ENCODE measurements around the gene NEURL1.

NEURL1 gene, protein sequence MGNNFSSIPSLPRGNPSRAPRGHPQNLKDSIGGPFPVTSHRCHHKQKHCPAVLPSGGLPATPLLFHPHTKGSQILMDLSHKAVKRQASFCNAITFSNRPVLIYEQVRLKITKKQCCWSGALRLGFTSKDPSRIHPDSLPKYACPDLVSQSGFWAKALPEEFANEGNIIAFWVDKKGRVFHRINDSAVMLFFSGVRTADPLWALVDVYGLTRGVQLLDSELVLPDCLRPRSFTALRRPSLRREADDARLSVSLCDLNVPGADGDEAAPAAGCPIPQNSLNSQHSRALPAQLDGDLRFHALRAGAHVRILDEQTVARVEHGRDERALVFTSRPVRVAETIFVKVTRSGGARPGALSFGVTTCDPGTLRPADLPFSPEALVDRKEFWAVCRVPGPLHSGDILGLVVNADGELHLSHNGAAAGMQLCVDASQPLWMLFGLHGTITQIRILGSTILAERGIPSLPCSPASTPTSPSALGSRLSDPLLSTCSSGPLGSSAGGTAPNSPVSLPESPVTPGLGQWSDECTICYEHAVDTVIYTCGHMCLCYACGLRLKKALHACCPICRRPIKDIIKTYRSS
- long read RNA-seq, donor 1: 0 reads
- long read RNA-seq, donor 2: 0 reads
- long read RNA-seq, donor 3: 0 reads
- long read RNA-seq, donor 4, partial matches to known transcripts: 0 of 6 reads
- long read RNA-seq, donor 4, other reads (novel, unspliced or antisense): 6 of 6 reads
- long read RNA-seq, donor 5, full-length matches to known transcripts: 1 of 1 reads
- long read RNA-seq, donor 5, partial matches to known transcripts: 0 of 1 reads
- long read RNA-seq, donor 5, other reads (novel, unspliced or antisense): 0 of 1 reads
- long read RNA-seq, donor 6: 0 reads
- long read RNA-seq, donor 7: 0 reads
- long read RNA-seq, donor 8: 0 reads

DNA sequence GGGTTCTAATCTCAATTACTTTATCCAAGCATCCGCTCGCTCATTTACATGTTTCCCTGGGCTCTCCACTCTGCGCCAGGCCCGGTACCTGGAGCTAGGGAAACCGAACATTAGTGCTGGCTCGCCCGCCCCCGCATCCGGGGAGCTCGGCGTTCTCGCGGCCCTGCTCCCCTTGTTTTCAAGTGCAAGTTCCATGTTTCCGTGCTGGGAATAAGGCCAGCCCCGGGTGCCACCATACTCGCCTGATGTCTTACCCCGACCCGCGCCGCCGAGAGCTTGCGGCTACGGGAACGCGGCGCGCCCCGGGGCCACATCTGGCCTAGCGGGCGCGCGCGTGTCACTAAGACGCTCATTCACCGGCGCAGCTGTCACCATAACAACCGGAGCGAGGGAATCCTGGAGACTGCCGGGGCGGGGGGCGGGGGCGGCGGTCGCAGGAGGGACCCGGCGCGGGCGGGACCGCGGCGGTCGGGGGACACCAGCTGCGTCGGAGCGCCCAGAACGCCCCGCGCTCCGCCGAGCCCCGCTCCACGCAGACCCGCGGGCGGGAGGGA, at the start of gene NEURL1:
Gene NEURL1 (plus strand): TSS at position 344 of the 554 bp plus-strand sequence. CDS start 683 bp downstream, outside the sequence.
- DNase-seq: peak; percentile 64

DNA sequence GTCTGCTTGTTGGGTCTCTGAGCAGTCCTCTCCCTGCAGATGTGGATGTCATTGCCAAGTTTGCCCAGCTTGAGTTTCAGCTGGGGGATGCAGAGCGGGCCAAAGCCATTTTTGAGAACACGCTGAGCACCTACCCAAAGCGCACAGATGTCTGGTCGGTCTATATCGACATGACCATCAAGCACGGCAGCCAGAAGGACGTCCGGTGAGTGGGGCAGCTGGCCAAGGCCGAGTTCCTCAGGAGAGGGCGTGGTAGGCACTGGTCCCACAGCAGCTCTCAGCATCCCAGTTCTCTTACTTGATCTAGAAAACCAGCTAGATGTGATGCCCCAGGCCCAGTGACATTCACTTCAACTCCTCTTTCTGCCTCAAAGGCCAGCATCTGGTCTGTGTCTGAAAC, 49.0 kb upstream of the NEURL1 start:
- no peak for DNase-seq

DNA sequence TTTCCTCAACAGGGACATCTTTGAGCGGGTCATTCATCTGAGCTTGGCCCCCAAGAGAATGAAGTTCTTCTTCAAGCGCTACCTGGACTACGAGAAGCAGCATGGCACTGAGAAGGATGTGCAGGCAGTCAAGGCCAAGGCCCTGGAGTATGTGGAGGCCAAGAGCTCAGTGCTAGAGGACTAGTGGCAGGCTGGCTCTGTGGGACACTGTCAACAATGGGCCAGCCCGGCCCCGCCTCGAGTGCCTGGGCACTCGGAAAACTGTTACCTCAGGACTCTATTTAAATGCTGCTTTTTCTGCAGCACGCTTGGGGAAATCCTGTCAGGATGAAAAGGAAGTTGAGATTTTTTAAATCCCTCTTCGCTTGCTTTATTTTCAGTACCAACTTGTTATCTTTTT, 48.1 kb upstream of the NEURL1 start:
- no peak for DNase-seq

DNA sequence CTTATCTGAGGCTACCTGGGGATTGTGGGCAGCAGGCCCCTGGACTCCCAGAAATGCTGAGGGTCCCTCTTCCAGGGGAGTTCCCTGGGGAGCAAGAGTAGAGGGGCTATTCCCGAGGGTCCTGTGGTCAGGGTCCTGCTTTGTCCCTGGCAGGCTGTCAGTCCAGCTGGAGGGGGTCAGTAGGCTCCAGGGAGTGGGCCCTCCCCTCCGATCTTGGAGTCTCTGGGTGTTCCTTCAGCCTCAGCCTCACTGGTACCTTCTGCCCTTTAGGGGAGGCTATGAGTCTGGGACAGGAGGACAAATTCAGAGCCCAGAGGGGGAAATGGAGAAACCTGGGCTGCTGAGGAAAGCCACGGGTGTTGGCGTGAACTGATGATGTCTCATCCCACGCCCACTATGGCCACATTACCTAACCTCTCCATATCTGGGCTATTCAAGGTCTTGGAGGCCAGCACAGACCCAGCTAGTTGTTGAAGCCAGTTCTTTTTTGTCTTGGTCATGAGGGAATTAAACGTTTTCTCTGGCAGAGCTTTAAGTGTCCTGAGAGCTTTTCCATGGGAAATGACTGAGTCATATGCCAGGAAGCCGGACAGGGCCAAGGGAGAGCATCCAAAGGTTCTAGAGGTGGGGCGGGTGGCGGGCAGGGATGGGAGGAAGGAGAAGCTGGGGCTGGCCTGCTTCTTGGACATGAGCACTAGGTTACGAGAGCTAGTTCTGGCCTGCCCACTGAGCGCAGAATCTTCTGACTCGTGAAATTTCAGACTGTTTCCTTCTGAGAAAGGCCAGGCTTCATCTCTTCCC, 47.5 kb upstream of the NEURL1 start:
- no peak for DNase-seq

DNA sequence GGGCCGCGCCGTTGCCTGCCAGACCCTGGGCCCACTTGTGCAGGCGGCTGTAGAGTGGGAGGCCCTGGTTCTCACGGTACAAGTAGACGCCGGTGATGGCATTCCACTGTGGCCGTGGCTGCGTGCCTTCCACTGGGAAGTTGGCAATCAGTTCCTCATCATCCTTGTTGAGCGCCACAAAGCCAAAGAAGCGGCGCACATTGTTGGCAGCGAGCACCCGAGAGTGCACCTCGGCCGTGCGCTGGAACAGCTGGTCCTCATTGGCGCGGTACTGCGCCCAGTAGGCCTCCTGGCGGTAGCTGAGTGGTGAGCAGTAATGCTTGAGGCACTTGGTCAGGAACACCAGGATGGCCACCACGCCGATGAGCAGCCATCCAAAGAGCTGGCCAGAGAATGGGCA, 46.3 kb upstream of the NEURL1 start:
- no peak for DNase-seq

DNA sequence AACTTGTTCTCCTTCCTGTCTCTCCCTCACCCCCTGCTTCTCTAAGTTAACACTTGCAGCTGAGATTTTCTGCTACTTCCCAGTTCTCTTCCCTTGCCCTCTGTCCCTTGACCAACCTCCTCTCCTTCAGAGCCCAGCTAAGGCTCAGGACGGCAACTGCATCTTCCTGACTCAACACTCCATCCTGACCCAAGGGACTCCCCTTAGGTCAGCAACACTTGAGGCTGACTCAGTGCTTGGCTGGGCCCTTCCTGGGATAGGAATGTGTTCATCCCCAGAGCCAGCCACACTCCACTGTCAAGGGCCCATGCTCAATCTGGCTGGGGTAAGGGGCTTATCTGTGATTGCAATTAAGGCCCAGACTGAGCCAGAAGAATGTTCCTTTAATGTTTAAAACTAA, 44.8 kb upstream of the NEURL1 start:
- DNase-seq: no peak

DNA sequence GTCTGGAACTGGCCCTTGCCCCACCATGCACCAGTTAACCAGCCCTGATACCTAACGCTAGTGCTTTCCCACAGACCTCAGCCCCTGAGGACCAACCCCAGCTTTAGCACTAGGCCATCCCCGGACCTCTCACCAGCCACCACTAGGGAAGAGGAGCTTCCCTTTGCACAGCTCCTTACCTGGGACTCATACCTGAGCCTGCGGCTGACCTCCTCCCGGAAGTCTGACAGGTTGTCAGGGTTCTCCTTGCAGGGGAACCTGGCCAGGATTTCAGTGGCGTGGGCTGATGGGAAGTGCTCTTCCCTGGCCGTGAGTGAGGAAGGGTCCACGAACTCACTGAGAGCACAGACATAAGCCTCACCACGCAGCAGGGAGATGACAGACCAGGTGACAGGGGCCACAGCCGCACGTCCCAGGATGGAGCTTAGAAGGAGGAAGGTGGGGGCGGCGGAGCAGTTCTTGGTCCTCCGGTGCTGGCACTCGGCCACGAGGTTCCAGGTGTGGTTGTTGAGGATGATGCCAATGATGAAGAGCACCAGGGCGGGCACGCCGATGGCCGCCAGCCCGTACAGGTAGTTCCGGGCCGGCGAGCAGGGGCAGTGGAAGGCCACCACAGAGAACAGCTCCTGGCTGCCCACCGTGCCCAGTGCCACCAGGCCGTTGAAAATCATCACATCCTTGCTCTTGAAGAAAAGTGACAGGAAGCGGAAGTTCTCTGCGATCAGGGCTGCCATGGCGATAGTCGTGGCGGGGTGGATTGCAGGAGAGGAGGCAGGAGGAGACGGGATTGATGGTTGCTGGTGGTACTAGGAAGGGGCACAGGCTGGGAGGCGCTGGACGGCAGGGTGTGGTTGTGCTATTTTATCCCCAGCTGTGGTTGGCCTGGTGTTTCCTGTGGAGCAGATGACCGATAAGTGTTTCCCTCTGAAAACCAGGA, 44.0 kb upstream of the NEURL1 start:
- DNase-seq: no peak

DNA sequence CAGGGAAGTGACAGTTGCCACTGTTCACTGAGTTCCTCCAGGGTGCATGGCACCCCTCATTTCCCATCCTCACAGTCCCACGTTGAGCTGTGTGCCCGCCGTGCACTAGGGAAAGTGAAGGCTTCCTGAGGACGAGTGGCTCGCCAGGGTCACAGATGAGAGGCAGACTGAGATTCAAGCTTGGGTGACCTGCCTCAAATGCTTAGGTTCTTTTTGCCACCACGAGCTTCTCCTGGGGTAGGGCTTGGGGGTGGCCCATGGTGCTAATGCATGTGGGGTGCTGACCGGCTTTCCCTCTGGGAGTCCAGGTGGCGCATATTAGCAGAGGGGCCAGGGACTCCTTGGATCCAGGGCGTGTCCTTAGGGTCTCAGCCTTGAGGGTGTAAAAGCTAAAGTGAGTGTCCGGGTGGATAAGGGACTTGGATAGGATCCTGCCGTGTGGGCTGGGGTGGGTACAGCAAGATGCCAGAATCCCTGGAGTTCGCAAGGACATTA, 43.3 kb upstream of the NEURL1 start:
- DNase-seq: no peak

DNA sequence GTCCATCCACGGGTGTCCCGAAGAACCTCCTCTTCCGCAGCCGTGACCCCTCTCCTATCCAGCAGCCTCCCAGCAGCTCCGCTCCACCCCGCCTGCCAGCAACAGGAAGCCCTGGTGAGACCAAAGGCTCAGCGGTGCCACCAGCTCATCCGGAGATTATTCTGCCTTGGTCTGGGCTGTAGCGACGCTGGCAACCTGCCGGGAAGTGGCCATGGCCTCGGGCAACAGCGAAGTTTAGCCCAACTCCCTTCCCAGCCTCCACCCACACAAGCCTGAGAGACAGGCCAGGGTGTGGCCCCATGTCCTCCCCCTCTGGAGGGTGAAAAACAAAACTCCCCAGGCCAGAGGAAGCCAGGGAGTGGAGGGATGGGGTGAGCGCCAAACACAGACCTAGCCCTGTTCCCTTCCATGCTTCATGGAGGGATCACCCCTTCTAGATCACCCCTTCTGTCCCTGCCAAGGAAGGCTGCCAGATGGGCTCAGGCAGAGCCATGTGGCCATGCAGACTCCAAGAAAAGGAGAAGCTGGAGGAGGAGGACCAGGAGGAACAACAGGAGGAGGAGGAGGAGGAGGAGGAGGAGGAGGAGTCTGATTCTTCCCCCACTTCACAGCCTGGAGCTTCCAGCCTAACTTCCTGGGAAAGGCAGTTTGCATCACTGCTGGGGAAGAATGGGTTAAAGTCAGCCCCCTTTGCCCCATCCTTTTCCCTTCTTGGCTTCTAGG, 42.3 kb upstream of the NEURL1 start:
- DNase-seq: no peak

DNA sequence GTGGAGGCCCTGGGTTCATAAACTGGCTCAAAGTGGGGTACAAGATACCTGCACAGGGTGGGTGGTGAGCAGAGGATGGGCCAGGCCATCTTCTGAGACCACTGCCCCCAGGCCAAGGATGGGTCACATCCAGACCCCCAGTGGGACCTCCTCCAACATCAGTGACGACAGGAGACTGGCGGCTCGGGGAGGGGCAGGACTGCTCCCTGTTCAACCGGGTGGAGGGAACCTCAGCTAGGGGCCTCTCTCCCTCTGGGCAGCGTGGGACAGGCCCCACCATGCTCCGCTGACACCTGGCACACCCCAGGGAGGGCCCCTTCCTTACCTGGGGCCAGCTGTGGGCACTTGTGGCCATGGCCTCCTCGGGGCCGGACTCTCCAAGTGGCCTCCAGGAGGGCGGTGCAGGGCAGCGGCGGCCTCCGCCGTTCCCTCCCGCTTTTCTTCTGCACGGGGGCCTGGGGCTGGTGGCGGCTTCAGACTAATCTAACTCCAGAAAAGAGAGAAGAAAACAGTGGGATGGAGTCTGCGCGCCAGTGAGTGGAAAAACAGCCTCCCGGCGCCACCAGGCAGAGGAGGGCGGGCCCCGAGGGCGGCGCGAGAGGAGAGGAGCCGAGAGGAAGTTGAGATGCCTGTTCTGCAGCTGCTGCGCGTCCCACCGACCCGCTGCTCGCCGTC, 41.5 kb upstream of the NEURL1 start, which contains the start of gene CALHM2:
Gene CALHM2 (minus strand): TSS at position 540 of the 675 bp plus-strand sequence. CDS start 2,429 bp downstream, outside the sequence.
- DNase-seq: peak; percentile 74

DNA sequence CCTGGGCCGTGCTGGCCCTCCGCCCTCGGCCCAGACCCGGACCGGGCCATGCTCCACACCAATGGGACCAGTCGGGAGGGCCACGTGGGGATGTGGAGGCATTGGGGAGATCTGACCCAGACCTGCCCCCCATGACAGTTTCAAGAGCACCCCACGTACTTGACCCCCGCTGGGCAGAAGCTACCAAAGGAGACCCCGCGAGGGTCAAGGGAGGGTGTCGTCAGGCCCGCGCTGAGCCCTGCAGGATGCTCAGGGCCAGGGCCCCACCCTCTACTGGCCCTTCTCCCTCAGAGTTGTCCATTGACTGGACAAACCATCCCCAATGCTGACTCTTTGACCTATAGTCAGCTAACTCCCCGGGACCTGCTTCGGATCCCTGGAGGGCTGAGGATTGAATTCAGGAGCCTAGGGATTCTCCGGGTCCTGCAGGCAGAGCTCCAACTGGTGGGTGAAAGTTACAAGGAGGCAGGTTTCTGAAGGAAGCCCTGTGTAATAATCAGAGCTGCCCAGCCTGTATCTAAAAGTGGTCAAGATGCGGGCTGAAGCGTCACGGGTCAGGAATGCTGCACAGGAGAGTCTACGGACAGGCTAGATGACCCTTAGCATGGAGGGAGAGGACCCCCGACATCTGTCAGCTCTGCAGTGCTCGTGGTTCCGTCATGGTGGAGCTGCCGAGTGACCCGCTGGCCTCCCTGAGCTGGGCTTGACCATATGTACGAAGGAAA, 40.8 kb upstream of the NEURL1 start:
- no peak for DNase-seq

DNA sequence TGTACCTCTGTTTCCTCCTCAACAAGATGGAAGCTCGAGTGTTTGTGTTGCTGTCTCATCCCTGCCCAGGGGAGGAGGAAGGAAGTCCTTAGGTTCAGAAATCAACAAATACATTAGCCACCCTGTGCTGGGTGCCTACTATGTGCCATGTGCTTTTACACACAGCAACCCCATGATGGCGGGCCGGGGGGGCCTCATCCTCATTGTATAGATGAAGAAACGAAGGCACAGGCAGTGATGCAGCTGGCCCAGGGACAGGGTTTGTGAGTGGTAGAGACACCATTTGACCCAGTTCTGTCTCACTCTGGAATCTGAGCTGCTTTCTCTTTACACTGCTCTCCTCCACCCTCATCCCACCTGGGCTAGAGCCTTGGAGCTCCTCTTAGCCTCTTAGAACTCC, 39.5 kb upstream of the NEURL1 start:
- no peak for DNase-seq

DNA sequence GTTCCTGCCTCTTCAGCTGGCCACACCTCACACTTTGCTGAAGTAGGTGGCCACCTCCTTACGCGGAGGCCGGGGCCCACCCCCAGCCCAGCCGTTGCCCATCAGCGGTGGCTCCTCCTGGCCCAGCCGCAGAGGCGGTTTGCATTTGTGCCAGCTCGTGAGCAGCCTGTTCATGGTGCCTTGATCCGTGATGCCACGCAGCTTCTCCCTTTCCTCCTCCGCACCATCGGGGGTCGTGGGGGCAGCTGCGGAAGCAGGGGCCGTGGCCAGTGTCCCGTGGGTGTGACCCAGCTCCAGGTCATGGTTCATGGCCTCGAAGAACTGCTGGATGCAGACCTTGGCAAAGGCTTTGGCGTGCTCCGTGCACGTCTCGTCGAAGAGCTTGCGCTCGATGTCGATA, 38.3 kb upstream of the NEURL1 start:
- DNase-seq: no peak

DNA sequence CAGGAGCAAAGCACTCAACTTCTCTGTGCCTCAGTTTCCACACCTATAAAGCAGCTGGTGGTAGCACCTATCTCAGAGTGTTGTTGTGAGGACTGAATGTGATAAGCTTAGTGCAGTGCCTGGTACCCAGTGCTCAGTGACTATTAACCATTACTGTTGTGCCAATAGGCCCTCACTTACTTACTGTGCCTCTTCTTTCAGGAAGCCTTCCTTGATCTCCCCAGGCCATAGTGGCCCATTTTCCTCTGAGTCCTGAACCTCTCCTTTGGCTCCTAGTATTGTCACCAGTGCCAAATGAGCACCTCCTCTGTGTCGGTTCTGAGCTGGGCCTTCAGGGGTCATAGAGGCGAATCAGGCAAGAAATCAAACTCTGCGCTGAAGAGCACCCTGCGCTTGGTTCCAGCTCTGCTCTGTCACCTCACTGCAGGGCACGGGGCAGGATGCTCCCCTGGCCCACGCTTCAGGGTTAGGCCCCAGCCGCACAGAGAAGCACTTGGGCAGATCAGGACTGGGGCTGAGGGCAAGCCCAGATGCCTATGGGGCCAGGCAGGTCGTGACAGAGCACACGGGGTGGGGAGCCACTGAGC, 37.3 kb upstream of the NEURL1 start:
- no peak for DNase-seq

DNA sequence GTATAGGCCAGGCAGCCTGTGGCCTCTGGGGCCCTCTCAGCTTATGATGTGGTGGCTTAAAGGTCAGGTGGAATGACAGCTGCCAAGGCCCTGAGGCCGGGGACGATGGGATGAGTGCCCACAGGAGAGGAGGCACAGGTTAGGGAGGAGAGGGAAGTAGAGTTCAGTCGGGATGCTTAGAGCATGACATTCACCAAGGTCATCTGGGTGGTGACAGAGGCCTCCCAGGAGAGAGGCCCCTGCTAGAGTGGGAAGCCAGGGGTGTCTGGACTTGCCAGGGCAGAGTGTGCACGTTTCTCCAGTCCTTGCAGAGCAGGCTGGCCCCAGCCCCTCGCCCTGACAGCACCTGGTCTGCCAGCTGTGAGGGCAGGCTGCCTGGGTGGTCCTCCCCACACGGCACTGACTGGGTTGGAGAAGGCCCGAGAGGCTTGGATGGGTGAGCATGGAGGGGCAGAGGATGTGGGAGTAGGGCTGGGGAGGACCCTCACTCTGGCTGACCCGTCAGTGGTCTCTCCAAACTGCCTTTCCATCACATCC, 36.3 kb upstream of the NEURL1 start:
- DNase-seq: no peak

DNA sequence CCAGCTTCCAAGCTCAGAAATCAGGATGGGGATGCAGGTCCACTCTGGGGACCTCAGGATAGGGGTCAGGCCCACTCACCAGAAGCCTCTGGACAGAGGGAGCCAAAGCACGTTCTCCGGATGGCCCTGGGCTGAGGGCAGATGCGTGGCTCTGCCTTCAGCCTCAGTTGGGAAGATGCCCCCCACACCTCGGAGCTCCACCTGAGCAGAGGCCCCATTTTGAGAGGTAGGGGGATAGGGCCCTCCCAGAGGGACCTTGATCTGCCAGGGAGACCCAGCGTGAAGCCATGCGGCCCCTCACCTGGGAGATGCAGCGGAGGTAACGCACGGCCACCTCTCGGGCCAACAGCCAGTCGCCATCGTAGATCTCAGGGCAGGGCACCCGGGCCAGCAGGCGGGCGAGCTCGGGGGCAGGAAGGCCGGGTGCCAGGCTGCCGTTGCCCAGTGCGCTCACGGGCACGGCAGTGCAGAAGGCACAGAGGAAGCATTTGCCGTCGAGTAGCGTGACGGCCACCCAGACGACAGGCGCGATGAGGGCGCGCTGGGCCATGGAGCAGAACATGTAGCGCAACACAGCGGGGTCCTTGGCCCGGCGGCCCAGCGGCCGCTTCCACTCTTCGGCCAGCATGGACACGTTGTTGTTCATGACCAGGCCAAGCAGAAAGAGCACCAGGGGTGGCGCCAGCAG, 35.5 kb upstream of the NEURL1 start:
- no peak for DNase-seq

DNA sequence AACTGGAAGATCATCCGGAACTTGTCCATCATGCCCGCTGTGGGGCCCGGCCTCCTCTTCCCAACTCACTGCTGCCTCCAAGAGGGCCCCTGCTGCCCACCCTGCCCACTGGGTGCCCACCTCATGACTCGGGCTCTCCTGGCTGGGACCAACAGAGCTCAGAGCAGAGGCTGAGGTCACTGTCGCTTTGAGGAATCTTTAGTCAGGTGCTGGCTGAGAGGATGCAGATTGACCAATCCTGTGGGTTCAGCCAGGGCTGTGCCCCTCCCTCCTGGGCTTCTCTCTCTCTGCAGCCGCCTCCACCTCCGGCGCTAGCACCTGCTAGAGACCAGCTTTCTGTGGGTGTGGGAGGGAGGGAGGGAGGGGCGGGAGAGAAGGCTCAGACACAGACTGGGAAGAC, 34.8 kb upstream of the NEURL1 start, which contains the start of gene CALHM1:
Gene CALHM1 (minus strand): TSS at position 181 of the 400 bp plus-strand sequence. CDS start 149 bp downstream, at position 32.
- DNase-seq: no peak

All from right kidney (tissue), 9 donors.